DND-41 (cell line): ENCODE results near the gene NR2F1.

Experiments used
- ATAC-seq: fragments of 200-7000 bp; cut with Tn5 transposase; 3 replicates; pipeline ENCODE4 v1.9.1; 2021; ENCODE audit warnings: low read depth; ENCODE audit not compliant: insufficient read depth
- DNase-seq: peaks from one replicate; pipeline ENCODE4 v3.0.0-alpha.2; 2020
- H2AFZ ChIP-seq: 2 replicates; pipeline ENCODE4 v1.6.0; 2012; ENCODE audit warnings: low read depth, low read length
- H3K27ac ChIP-seq: 2 replicates; pipeline ENCODE4 v1.5.1; 2012; ENCODE audit warnings: low read length, inconsistent platforms
- H3K27me3 ChIP-seq: fragments of 200-600 bp; sonication (generic); 2 replicates; pipeline ENCODE4 v1.6.0; 2012; ENCODE audit warnings: low read length, mild to moderate bottlenecking, inconsistent platforms; ENCODE audit not compliant: insufficient read depth, poor library complexity
- H3K36me3 ChIP-seq: 2 replicates; pipeline ENCODE4 v1.5.1; 2012; ENCODE audit warnings: low read length, inconsistent platforms; ENCODE audit not compliant: insufficient read depth
- H3K4me1 ChIP-seq: 2 replicates; pipeline ENCODE4 v1.5.1; 2012; ENCODE audit warnings: mild to moderate bottlenecking, low read length; ENCODE audit not compliant: insufficient read depth
- H3K4me2 ChIP-seq: 2 replicates; pipeline ENCODE4 v1.6.0; 2012; ENCODE audit warnings: mild to moderate bottlenecking, moderate library complexity, low read length, inconsistent platforms; ENCODE audit not compliant: insufficient read depth
- H3K4me3 ChIP-seq, 2 experiments: fragments of 200-600 bp in 1 of 2; shearing (Covaris generic) in 1 of 2; 2 replicates each; pipeline ENCODE4 v1.5.1; 2012 to 2016; ENCODE audit warnings: inconsistent platforms in 2 of 2, low read length in 2 of 2, mild to moderate bottlenecking in 2 of 2, low read depth in 1 of 2, moderate library complexity in 1 of 2
- H3K79me2 ChIP-seq: 2 replicates; pipeline ENCODE4 v1.6.0; 2012; ENCODE audit warnings: low read length, inconsistent platforms; ENCODE audit not compliant: insufficient read depth
- H3K9ac ChIP-seq: 2 replicates; pipeline ENCODE4 v1.6.0; 2012; ENCODE audit warnings: low read depth, mild to moderate bottlenecking, inconsistent platforms, low read length, moderate library complexity
- H3K9me3 ChIP-seq: 2 replicates; pipeline ENCODE4 v1.5.1; 2012; ENCODE audit warnings: low read length, moderate library complexity, mild to moderate bottlenecking, inconsistent platforms; ENCODE audit not compliant: insufficient read depth, severe bottlenecking
- H4K20me1 ChIP-seq: 2 replicates; pipeline ENCODE4 v1.6.0; 2012; ENCODE audit warnings: low read length; ENCODE audit not compliant: insufficient read depth
- EZH2 ChIP-seq: IDR thresholded peaks from 3 replicates; pipeline ENCODE4 v1.6.1; 2012; ENCODE audit warnings: borderline replicate concordance, low read depth, mild to moderate bottlenecking, moderate library complexity, low read length, inconsistent platforms; ENCODE audit not compliant: severe bottlenecking
- TF ChIP-seq, protein P1 (sequence below): IDR thresholded peaks from 2 replicates; pipeline ENCODE4 v1.5.1; 2012; ENCODE audit warnings: borderline replicate concordance, low read length, moderate library complexity, mild to moderate bottlenecking; ENCODE audit not compliant: poor library complexity, severe bottlenecking; ENCODE audit errors: extremely low read depth

The NR2F1 gene

DNA sequence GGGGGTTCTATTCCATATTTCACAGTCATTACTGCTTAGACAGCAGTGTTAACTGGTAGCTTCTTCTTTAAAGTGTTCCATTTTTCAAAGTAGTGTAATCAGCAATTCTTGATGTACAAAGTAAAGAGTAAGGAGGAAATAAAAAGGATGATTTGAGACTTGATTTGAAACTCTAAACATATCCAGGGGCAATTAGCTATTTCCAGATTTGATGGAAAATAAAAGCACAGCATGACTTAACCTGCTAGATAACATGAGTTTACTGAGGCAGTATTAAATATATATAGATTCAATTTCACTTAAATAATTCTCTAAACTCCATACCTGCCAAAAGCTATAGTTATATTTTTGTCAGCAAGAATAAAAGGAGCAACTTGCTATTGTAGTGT lies 29.8 kb downstream of the NR2F1 start:
- Histone ChIP-seq H3K27ac (no peak overlapping the region), H3K27me3 (peaks cover 41% of the 10 kb centered on the region), H3K9ac (no peak overlapping the region), H3K4me3 (no peak overlapping the region), H4K20me1 (no peaks in the 10 kb centered on the region), H2AFZ (no peak overlapping the region), H3K9me3 (no peaks in the 10 kb centered on the region), H3K36me3 (no peaks in the 10 kb centered on the region), H3K79me2 (no peaks in the 10 kb centered on the region), H3K4me1 (peaks cover 4% of the 10 kb centered on the region; the same call in 1 of the 2 replicates), H3K4me2 (no peak overlapping the region)
- ATAC-seq (no peak), DNase-seq (no peak)
- TF ChIP-seq, protein P1, sequence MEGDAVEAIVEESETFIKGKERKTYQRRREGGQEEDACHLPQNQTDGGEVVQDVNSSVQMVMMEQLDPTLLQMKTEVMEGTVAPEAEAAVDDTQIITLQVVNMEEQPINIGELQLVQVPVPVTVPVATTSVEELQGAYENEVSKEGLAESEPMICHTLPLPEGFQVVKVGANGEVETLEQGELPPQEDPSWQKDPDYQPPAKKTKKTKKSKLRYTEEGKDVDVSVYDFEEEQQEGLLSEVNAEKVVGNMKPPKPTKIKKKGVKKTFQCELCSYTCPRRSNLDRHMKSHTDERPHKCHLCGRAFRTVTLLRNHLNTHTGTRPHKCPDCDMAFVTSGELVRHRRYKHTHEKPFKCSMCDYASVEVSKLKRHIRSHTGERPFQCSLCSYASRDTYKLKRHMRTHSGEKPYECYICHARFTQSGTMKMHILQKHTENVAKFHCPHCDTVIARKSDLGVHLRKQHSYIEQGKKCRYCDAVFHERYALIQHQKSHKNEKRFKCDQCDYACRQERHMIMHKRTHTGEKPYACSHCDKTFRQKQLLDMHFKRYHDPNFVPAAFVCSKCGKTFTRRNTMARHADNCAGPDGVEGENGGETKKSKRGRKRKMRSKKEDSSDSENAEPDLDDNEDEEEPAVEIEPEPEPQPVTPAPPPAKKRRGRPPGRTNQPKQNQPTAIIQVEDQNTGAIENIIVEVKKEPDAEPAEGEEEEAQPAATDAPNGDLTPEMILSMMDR: no peak
- no peak for TF ChIP-seq EZH2

DNA sequence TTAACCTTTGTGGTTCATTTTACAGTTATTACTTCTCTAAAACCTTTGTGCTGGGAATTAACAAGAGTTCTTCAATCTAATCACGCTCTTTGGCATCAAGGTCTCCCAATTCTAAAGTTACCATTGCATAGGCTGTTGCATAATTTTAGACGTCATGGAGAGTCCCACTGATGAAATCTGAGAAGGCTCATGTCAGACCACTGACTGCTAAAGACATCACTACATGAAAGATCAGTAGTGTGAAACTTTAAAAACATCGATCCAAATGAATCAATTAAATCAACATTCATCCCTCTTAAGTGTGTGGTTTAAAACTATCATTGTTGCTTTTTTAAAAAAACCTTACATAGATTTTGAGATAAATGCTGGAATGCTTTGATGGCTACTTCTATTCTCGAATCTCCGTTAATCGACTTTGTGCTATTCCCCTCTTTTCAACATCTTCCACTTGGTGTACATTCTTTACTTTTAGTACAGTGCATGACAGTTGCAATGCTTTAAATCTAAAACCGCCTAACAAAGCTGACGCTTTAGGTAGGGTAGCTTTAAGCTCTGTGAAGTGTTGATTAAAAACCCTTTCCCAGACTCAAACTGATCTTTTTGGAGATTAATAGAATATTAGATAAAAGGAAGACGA lies 33.6 kb downstream of the NR2F1 start:
- Histone ChIP-seq H3K36me3 (no peaks in the 10 kb centered on the region), H3K4me2 (no peak overlapping the region), H3K4me3 (no peak overlapping the region), H2AFZ (no peak overlapping the region), H4K20me1 (no peaks in the 10 kb centered on the region), H3K79me2 (no peaks in the 10 kb centered on the region), H3K9me3 (no peaks in the 10 kb centered on the region), H3K9ac (no peak overlapping the region), H3K27ac (no peak overlapping the region), H3K27me3 (peaks cover 6% of the 10 kb centered on the region), H3K4me1 (no peaks in the 10 kb centered on the region)
- ATAC-seq: no peak
- no peak for DNase-seq
- TF ChIP-seq, protein P1: no peak
- TF ChIP-seq EZH2: no peak

DNA sequence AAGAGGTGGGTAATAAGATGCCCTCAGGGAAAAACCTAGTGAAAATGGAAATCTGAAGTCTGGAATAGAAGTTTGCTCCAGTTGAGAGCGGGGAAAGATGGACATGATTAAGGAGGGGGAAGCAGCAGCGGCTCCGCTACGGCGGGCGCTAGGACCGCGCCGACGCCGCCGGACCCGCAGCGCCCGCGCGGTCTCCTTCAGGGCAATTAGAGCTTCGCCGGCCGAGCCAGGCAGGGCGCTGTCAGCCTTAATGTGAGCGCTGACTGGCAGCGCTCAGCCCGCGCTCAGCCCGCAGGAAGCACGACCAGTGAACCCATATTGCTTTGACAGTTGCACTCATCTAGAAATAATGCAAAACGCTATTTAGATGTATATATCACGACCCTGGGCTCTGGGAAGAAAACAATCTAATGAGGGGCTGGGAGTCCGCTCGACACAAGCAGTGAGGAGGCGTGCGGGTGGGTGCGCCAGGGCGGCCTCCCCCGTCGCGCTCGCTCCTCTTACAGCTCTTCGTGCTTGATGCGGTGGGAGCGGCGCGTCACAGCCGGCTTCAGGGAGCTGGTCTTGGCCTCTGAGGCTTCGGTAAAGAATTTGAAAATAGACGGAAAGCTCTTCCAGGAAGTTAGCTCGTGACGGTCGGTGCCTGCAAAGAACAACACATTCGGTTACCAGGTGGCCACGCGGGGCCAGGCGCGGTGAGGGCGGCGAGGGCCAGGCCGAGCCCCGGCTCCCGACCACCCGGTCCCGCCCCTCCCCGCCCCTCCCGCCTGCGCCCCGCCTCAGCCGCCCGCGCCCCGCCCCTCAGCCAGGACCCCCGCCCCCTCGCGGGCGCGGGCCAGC lies 37.7 kb downstream of the NR2F1 start:
- Histone ChIP-seq H3K4me1 (no peaks in the 10 kb centered on the region), H3K79me2 (no peaks in the 10 kb centered on the region), H4K20me1 (no peaks in the 10 kb centered on the region), H3K9me3 (no peaks in the 10 kb centered on the region), H3K4me3 (no peak overlapping the region), H3K36me3 (no peaks in the 10 kb centered on the region), H3K9ac (no peak overlapping the region), H2AFZ (no peak overlapping the region), H3K27me3 (no peaks in the 10 kb centered on the region), H3K4me2 (no peak overlapping the region), H3K27ac (no peak overlapping the region)
- DNase-seq (no peak), ATAC-seq (peak; percentile 52)
- TF ChIP-seq, protein P1: no peak
- TF ChIP-seq EZH2: no peak
